ENCODE data around the gene GAL3ST2. TPM values are rescaled to one million over a fixed set of nuclear protein-coding genes. Genes with fewer than 3 reads are reported as not detected.
"Not testable (repeated sequence)": the region's sequence is repeated elsewhere in the genome, so short reads cannot be mapped to it uniquely, and the experiment has no call there.

The GAL3ST2 gene
- total and polyA plus RNA-seq, 4 donors: 0.33 to 0.79 (median 0.63) TPM

- Histone ChIP-seq H3K36me3 (ENCODE audit: control insufficient read depth, insufficient read depth, low read length) (peaks cover 15% of the 10 kb centered on the region), H3K4me1 (ENCODE audit: control insufficient read depth, insufficient read depth, low read length) (peaks cover 37% of the 10 kb centered on the region), H3K9me3 (ENCODE audit: control insufficient read depth, insufficient read depth, low read length) (no peaks in the 10 kb centered on the region), H3K27me3 (ENCODE audit: control insufficient read depth, insufficient read depth, low read length) (no peaks in the 10 kb centered on the region), H3K4me3 (ENCODE audit: low read depth, low read length) (no peak overlapping the region), H3K27ac (ENCODE audit: low read depth, low read length) (no peak overlapping the region)
- no peak for DNase-seq (ENCODE audit: low read depth in 4 of 6, low spot score in 6 of 6)
- 73% methylated on average over 32 of the region's 33 CpGs for WGBS (ENCODE audit: insufficient coverage)
These were observed 40.0 kb downstream of the GAL3ST2 start for GRCh38 chr2:241816431-241817121.

- Histone ChIP-seq H3K36me3 (ENCODE audit: control insufficient read depth, insufficient read depth, low read length) (peaks cover 19% of the 10 kb centered on the region), H3K27ac (ENCODE audit: low read depth, low read length) (no peak overlapping the region), H3K4me1 (ENCODE audit: control insufficient read depth, insufficient read depth, low read length) (peaks cover 30% of the 10 kb centered on the region), H3K9me3 (ENCODE audit: control insufficient read depth, insufficient read depth, low read length) (no peaks in the 10 kb centered on the region), H3K27me3 (ENCODE audit: control insufficient read depth, insufficient read depth, low read length) (no peaks in the 10 kb centered on the region), H3K4me3 (ENCODE audit: low read depth, low read length) (no peak overlapping the region)
- WGBS (ENCODE audit: insufficient coverage): 69% methylated on average over 10 of the region's 16 CpGs
- no peak for DNase-seq (ENCODE audit: low read depth in 4 of 6, low spot score in 6 of 6)
These were observed 40.7 kb downstream of the GAL3ST2 start for GRCh38 chr2:241817126-241817820.

GRCh38 chr2:241817821-241818215 is 41.2 kb downstream of the GAL3ST2 start:
- not testable (repeated sequence) for H3K27ac ChIP-seq (ENCODE audit: low read depth, low read length); H3K9me3 ChIP-seq (ENCODE audit: control insufficient read depth, insufficient read depth, low read length); H3K27me3 ChIP-seq (ENCODE audit: control insufficient read depth, insufficient read depth, low read length); DNase-seq (ENCODE audit: low read depth in 4 of 6, low spot score in 6 of 6); H3K4me3 ChIP-seq (ENCODE audit: low read depth, low read length)
- H3K36me3 ChIP-seq (ENCODE audit: control insufficient read depth, insufficient read depth, low read length): peaks cover 19% of the 10 kb centered on the region
- peaks cover 25% of the 10 kb centered on the region for H3K4me1 ChIP-seq (ENCODE audit: control insufficient read depth, insufficient read depth, low read length)
- 79% methylated on average over 1 of the region's 10 CpGs for WGBS (ENCODE audit: insufficient coverage)

- no peaks in the 10 kb centered on the region for H3K27me3 ChIP-seq (ENCODE audit: control insufficient read depth, insufficient read depth, low read length)
- 85% methylated on average over 23 of the region's 25 CpGs for WGBS (ENCODE audit: insufficient coverage)
These were observed 41.8 kb downstream of the GAL3ST2 start for GRCh38 chr2:241818229-241818942.

GRCh38 chr2:241818943-241819270 is 42.3 kb downstream of the GAL3ST2 start:
- no peak for DNase-seq (ENCODE audit: low read depth in 4 of 6, low spot score in 6 of 6)
- Histone ChIP-seq H3K4me3 (ENCODE audit: low read depth, low read length) (no peak overlapping the region), H3K4me1 (ENCODE audit: control insufficient read depth, insufficient read depth, low read length) (peaks cover 14% of the 10 kb centered on the region), H3K36me3 (ENCODE audit: control insufficient read depth, insufficient read depth, low read length) (peaks cover 19% of the 10 kb centered on the region), H3K27ac (ENCODE audit: low read depth, low read length) (no peak overlapping the region), H3K9me3 (ENCODE audit: control insufficient read depth, insufficient read depth, low read length) (no peaks in the 10 kb centered on the region), H3K27me3 (ENCODE audit: control insufficient read depth, insufficient read depth, low read length) (no peaks in the 10 kb centered on the region)
- 87% methylated on average over 8 of the region's 10 CpGs for WGBS (ENCODE audit: insufficient coverage)

More at GRCh38 chr2:241818229-241818942, 41.8 kb downstream of the GAL3ST2 start:
- no peaks in the 10 kb centered on the region for H3K9me3 ChIP-seq (ENCODE audit: control insufficient read depth, insufficient read depth, low read length)
- peaks cover 19% of the 10 kb centered on the region for H3K36me3 ChIP-seq (ENCODE audit: control insufficient read depth, insufficient read depth, low read length)
- H3K27ac ChIP-seq (ENCODE audit: low read depth, low read length): no peak overlapping the region
- no peak overlapping the region for H3K4me3 ChIP-seq (ENCODE audit: low read depth, low read length)
- DNase-seq (ENCODE audit: low read depth in 4 of 6, low spot score in 6 of 6): no peak
- peaks cover 19% of the 10 kb centered on the region for H3K4me1 ChIP-seq (ENCODE audit: control insufficient read depth, insufficient read depth, low read length)

GRCh38 chr2:241819947-241820624 is 43.5 kb downstream of the GAL3ST2 start:
- not testable (repeated sequence) for H3K4me3 ChIP-seq (ENCODE audit: low read depth, low read length); H3K27me3 ChIP-seq (ENCODE audit: control insufficient read depth, insufficient read depth, low read length); H3K9me3 ChIP-seq (ENCODE audit: control insufficient read depth, insufficient read depth, low read length); H3K4me1 ChIP-seq (ENCODE audit: control insufficient read depth, insufficient read depth, low read length); DNase-seq (ENCODE audit: low read depth in 4 of 6, low spot score in 6 of 6); H3K27ac ChIP-seq (ENCODE audit: low read depth, low read length)
- WGBS (ENCODE audit: insufficient coverage): 92% methylated on average over 22 of the region's 27 CpGs
- H3K36me3 ChIP-seq (ENCODE audit: control insufficient read depth, insufficient read depth, low read length): peaks cover 19% of the 10 kb centered on the region

- H3K27me3 ChIP-seq (ENCODE audit: control insufficient read depth, insufficient read depth, low read length): no peaks in the 10 kb centered on the region
- H3K4me1 ChIP-seq (ENCODE audit: control insufficient read depth, insufficient read depth, low read length): peaks cover under 1% of the 10 kb centered on the region
- 92% methylated on average over 24 of the region's 31 CpGs for WGBS (ENCODE audit: insufficient coverage)
- no peaks in the 10 kb centered on the region for H3K9me3 ChIP-seq (ENCODE audit: control insufficient read depth, insufficient read depth, low read length)
- H3K4me3 ChIP-seq (ENCODE audit: low read depth, low read length): no peak overlapping the region
- peaks cover 16% of the 10 kb centered on the region for H3K36me3 ChIP-seq (ENCODE audit: control insufficient read depth, insufficient read depth, low read length)
- DNase-seq (ENCODE audit: low read depth in 4 of 6, low spot score in 6 of 6): no peak
- no peak overlapping the region for H3K27ac ChIP-seq (ENCODE audit: low read depth, low read length)
These were observed 44.2 kb downstream of the GAL3ST2 start for GRCh38 chr2:241820625-241821384.

- no peaks in the 10 kb centered on the region for H3K27me3 ChIP-seq (ENCODE audit: control insufficient read depth, insufficient read depth, low read length)
- H3K27ac ChIP-seq (ENCODE audit: low read depth, low read length): no peak overlapping the region
- H3K9me3 ChIP-seq (ENCODE audit: control insufficient read depth, insufficient read depth, low read length): no peaks in the 10 kb centered on the region
- no peak overlapping the region for H3K4me3 ChIP-seq (ENCODE audit: low read depth, low read length)
- H3K36me3 ChIP-seq (ENCODE audit: control insufficient read depth, insufficient read depth, low read length): peaks cover 7% of the 10 kb centered on the region
- no peak for DNase-seq (ENCODE audit: low read depth in 4 of 6, low spot score in 6 of 6)
- no peaks in the 10 kb centered on the region for H3K4me1 ChIP-seq (ENCODE audit: control insufficient read depth, insufficient read depth, low read length)
- 87% methylated on average over 24 of the region's 28 CpGs for WGBS (ENCODE audit: insufficient coverage)
These were observed 45.0 kb downstream of the GAL3ST2 start for GRCh38 chr2:241821460-241822263.
